T-helper 1 cell (primary cell): Measurements from ENCODE around the gene MSANTD2.

ENCODE experiments used
- DNase-seq, 5 donors: peaks; one replicate each; pipeline ENCODE4 v3.0.0-alpha.2; 2012 to 2020

The MSANTD2 gene

DNA sequence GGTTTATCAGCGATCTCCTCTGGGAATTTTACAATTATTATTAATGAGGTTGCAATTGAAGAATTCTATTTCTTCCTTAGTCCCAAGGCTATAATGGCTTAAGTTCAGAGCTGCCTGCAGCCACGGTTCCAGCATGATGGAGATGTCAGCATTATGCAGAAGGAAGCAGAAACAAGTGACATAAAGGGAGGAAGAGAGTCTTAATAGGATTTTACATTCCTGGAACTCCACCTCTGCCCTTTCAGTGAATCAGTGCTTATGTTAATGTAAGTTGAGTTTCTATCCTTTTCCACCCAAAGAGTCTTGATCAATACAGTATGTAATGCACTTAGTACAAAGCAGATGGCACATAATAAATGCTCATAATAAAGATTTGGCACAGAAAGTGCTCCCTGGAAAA, 72.1 kb downstream of the MSANTD2 start:
- no peak for DNase-seq

DNA sequence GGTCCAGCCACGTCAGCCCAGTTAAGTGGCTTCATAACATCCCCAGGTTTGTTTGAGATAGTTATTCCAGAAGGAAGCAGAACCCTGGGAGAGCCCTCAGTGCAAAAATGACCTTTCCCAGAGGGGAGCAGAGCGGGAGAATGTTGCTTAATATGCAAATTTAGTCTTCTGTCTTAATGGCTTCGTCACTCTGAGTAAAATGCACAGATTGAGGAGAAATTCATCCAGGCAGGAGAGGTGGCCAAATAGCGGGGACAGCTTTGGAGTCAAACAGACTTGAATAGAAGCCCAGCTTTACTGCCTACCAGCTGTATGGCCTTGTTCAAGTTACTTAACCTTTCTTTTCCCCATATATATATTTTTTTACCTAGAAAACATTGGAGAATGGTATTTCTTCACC, 72.7 kb downstream of the MSANTD2 start:
- DNase-seq: no peak

DNA sequence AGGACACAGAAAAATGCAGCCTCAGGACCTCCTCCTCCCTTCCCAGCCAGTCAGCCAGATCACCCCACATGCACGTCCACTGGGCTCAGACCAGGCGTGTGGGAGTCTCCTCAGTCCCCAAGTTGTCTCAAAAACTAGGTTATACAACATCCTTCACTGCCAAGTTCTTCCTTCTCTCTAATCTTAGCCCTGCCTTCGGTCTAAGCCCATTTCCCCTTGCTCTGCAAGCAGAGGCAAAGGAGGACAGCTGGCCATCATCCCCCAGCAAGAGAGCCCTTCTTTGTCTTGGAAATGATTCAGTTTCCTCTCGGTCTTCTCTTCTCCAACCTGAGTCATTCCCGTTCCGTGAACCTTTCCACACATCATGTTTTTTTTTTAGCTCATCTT, 74.5 kb downstream of the MSANTD2 start:
- no peak for DNase-seq

DNA sequence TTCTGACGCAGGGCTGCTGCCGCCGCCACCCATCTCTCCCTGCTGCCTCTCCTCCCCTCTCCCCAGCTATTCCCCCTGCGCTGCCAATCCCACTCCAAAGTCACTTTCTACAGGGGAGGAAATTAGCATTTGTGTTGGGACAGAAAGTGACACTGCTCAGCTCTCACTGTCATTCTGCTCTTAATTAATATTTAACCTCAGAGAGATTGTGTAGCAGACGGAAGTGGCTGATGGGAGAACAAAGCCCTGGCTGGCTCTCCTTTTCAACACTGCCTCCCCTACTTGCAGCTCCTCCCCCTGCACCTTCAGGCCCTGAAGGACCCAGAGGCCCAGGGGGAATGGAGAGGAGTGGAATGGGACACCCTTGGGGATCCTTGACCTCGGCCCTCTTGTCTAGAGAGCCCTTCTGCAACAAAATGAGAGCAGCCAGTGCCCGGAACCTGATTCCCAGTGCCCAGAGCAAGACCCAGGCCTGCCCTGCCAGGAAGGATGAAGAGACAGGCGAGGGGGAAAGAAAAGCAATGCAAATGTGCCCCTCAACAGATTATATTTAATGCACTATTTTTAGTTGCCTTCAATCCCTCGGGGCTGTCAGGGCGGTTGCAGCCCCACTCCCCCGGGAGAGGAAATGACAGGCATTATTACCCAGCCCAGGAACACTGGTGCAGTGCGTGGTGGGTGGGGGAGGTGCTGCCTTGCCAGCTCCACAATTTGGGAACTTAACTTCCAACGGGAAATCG, 75.1 kb downstream of the MSANTD2 start:
- no peak for DNase-seq

DNA sequence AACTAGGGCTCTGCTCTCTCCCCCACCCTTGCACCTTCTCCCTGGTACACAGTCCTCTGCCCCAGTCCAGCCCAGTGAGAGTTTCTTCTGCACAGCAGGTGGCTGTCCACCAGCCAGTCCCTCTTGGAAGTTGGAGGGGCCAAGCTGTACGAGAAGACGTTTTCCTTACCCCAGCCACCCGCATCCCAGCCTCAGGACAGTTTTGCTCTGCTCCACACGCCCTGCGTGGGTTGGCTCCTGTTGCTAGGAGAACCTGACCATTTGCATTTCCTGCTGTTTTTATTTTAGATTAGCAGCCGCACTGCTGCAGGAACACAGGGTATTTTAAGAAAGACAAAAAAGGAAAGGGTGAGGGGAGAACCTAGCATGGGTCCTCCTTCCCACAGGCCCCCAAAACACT, 78.0 kb downstream of the MSANTD2 start:
- DNase-seq: no peak

DNA sequence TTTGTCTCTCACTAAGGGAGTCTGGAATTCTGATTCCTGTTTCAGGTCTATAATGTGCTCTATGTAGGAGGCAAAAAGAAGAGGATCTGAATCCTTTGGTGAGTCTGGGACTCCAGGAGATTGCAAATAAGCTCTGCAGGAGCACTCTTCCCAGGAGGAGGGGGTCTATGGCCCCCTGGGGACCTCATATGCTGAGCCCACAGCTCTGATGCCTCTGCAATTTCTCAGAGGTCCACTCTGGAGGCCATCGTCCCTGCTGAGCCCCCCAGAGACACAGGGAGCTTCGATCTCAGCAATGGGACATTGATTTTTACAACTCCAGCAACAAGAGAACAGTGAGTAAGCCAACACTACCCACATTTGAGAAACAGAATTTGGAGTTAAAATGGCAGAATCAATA, 80.7 kb downstream of the MSANTD2 start:
- no peak for DNase-seq

DNA sequence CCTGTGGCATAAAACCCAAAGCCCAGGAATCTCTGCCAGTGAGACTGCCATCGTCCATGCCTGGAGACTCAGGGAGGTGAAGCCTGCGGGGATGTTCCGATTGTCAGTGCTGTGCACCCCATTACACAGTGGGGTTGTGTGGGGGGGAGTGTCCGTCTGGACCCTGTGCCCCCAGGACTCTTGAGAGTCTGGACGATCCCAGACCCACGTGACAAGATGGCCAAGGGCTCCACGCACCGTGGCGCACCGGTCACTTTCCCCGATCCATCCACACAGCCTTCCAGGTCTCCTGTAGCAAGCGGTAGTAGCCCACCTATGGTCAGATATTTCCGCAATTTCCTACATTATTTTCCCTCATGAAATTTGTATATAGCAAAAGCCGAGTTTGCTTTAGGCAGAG, 81.4 kb downstream of the MSANTD2 start:
- no peak for DNase-seq

DNA sequence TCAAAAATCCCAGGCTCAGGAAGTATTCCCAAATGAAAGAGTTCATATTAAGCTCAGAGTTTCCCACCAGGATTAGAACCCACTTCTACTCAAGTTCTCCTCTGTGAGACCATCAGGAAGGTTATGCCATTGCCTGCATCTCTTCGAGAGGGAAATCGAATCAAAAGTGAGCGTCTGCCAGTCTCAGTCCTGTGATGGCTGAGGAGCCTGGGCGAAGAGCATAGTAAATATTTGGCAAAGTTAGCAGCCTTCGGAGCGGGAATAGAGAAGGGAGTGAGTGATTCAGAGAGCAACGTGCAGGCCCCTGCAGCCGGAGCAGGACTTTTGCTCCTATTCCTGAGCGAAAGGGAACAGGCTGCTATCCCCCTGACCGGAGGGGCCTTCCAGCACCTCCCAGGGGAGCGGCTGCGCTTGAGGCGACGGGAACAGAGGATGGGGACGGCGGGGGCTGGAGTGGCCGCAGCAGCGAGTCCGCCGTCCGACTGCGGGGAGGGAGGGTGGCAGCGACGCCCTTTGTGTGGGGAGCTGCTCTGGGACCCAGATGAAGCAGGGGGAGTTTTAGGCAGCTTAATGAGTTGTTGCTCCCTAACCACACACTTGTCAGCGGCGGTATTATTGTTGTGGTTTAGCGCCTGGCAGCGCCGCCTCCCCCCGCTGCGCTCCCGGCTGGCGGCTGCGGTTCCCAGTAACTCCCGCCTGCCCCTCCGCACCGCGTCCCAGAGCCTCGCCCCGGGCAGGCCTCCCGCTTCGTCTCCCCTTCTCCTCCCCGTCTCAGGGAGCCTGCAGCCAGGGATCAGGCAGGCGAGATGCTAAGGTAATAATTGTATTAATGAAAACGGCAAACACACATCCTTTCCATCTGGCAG, 82.2 kb downstream of the MSANTD2 start:
- peak in 3 of 5 donors; percentile 10 to 22 (median 18) for DNase-seq

DNA sequence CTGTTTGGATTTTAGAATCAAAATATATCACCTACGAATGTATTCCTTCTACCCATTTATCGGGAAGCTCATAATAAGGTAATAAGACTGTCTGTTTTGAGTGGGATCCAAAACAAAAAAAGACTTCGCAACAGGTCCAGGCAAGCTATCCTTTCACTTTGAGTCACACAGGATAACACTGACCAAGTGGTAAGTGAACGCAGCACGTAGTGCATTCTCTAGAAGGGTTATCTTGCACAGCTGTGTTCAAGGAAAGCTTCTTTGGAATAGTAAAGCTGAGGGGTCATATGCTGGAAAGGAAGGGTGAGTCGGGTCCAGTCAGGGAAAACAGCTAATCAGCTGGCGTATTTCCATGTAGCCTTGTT, 82.8 kb downstream of the MSANTD2 start:
- DNase-seq: no peak

DNA sequence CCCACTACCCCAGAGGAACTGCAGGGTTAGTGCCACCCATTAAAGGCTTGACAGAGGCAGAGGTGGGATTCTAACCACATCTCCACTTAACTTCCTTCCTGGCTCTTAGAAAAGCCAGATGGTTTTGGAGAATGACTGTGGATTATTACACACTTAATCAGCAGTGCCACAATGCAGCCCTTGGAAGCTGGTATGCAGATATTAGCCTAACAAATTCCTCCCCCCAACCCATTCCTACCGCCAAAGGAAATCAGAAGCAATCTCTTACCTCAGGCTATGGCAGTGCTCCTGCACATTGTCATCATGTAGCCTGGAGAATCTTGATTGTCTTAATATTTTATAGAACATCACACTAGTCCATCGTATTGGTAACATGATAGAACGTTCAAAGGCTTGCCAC, 83.6 kb downstream of the MSANTD2 start:
- no peak for DNase-seq
